Activated CD8-positive, alpha-beta T cell treated with anti-CD3 and anti-CD28 coated beads, Interleukin-2, amount 10 ng/mL, durations not matched to agents 7 days and 5 days (primary cell): ENCODE results near the gene TMEM190. TPM values are rescaled to one million over a fixed set of nuclear protein-coding genes. Genes with fewer than 3 reads are reported as not detected.
A peak's percentile ranks its signal among the peaks of the same experiment; 100 is the strongest.
"Not testable (repeated sequence)": the region's sequence is repeated elsewhere in the genome, so short reads cannot be mapped to it uniquely, and the experiment has no call there.

ENCODE experiments used
- ATAC-seq: fragments of 150-1000 bp; cut with Tn5 transposase; one replicate; pipeline ENCODE4 v1.10.0; 2021; ENCODE audit warnings: moderate library complexity
- CTCF ChIA-PET: fragments of 350-600 bp; sonication (Branson Sonifier 250); formaldehyde crosslinking; loops from one replicate; lab custom pipeline; 2021; ENCODE audit warnings: antibody characterized with exemption; lab: Charles Lee
- POLR2A ChIA-PET: fragments of 350-600 bp; sonication (Branson Sonifier 250); formaldehyde crosslinking; loops from one replicate; lab custom pipeline; 2021; ENCODE audit warnings: antibody characterized with exemption; lab: Charles Lee
- DNase-seq: peaks from one replicate; pipeline ENCODE4 v3.0.0-alpha.2; 2020
- H3K27ac Mint-ChIP-seq: one replicate; pipeline ENCODE4 v1.8.0; 2021; ENCODE audit warnings: mild to moderate bottlenecking, mixed read lengths
- H3K27me3 Mint-ChIP-seq: one replicate; pipeline ENCODE4 v1.8.0; 2021; ENCODE audit warnings: low read depth, mixed read lengths
- H3K36me3 Mint-ChIP-seq: one replicate; pipeline ENCODE4 v1.8.0; 2021; ENCODE audit warnings: low read depth, mixed read lengths
- H3K4me1 Mint-ChIP-seq: one replicate; pipeline ENCODE4 v1.8.0; 2021; ENCODE audit warnings: low read depth, mixed read lengths
- H3K4me3 Mint-ChIP-seq: one replicate; pipeline ENCODE4 v1.8.0; 2021; ENCODE audit warnings: mild to moderate bottlenecking, mixed read lengths
- H3K9me3 Mint-ChIP-seq: one replicate; pipeline ENCODE4 v1.8.0; 2022; ENCODE audit warnings: mixed read lengths; ENCODE audit not compliant: insufficient read depth
- total RNA-seq, 2 experiments: library from RNA; stranded (reverse); gene quantifications; one replicate each; pipeline ENCODE4 v1.2.3, GENCODE V29; 2021

The TMEM190 gene
- total RNA-seq, 2 experiments from 2014 or later = not detected

- DNase-seq = peak; percentile 99
- Mint-ChIP-seq H3K36me3 (peaks cover 55% of the 10 kb centered on the region), H3K4me1 (peaks cover 38% of the 10 kb centered on the region), H3K27ac (peak overlapping the region; percentile 99), H3K9me3 (peaks cover 7% of the 10 kb centered on the region), H3K27me3 (peaks cover 8% of the 10 kb centered on the region), H3K4me3 (peak overlapping the region; percentile 96)
- CTCF ChIA-PET = interaction anchor here (1.0 to 1.5 kb wide), 3 partner anchors 54 to 116 kb away, joined by 3 to 5 read pairs (median 3); partner anchors contain the start of genes ISOC2 and KMT5C
- peak; percentile 92 for ATAC-seq
- POLR2A ChIA-PET = interaction anchor here (0.5 to 10.8 kb wide), 28 partner anchors 9 to 323 kb away, joined by 3 to 213 read pairs (median 4); partner anchors contain the start of genes FIZ1, ISOC2, KMT5C and NAT14
These were observed 31.3 kb downstream of the TMEM190 start for GRCh38 chr19:55407800-55408532.

GRCh38 chr19:55408533-55408872, 31.9 kb downstream of the TMEM190 start:
- Mint-ChIP-seq H3K27me3 (peaks cover 8% of the 10 kb centered on the region), H3K4me3 (peak overlapping the region; percentile 96), H3K36me3 (peaks cover 51% of the 10 kb centered on the region), H3K27ac (peak overlapping the region; percentile 99), H3K4me1 (peaks cover 34% of the 10 kb centered on the region), H3K9me3 (peaks cover 7% of the 10 kb centered on the region)
- ATAC-seq = no peak
- ChIA-PET CTCF (interaction anchor here (0.6 to 1.1 kb wide), 3 partner anchors 59 to 302 kb away, joined by 3 read pairs; partner anchors contain the start of gene KMT5C), POLR2A (interaction anchor here (0.6 to 1.5 kb wide), 4 partner anchors 21 to 302 kb away, joined by 3 to 4 read pairs (median 4); no protein-coding TSS in a partner anchor)
- DNase-seq = no peak

GRCh38 chr19:55409179-55409578, 32.6 kb downstream of the TMEM190 start:
- ChIA-PET CTCF (interaction anchor here (0.6 to 1.1 kb wide), 4 partner anchors 58 to 303 kb away, joined by 3 read pairs; partner anchors contain the start of gene KMT5C), POLR2A (interaction anchor here (0.6 to 1.5 kb wide), 4 partner anchors 22 to 302 kb away, joined by 3 to 4 read pairs (median 4); no protein-coding TSS in a partner anchor)
- Mint-ChIP-seq H3K36me3 (peaks cover 45% of the 10 kb centered on the region), H3K27ac (peak overlapping the region; percentile 99), H3K4me1 (peaks cover 28% of the 10 kb centered on the region)
- H3K4me3 Mint-ChIP-seq, ATAC-seq, DNase-seq, H3K27me3 Mint-ChIP-seq, H3K9me3 Mint-ChIP-seq: not testable (repeated sequence)

- no peak for DNase-seq
These were observed 33.5 kb downstream of the TMEM190 start for GRCh38 chr19:55410168-55410567.

GRCh38 chr19:55418185-55418584, 41.6 kb downstream of the TMEM190 start:
- peaks cover 25% of the 10 kb centered on the region for H3K4me1 Mint-ChIP-seq
- CTCF ChIA-PET = interaction anchor here (1.0 to 1.7 kb wide), 10 partner anchors 13 to 277 kb away, joined by 3 to 8 read pairs (median 4); partner anchors contain the start of gene TMEM238

More at GRCh38 chr19:55410168-55410567, 33.5 kb downstream of the TMEM190 start:
- ChIA-PET POLR2A (no interaction called here), CTCF (interaction anchor here (1.6 kb wide), 1 partner anchor 529 kb away, joined by 3 read pairs; no protein-coding TSS in a partner anchor)
- Mint-ChIP-seq H3K4me3 (no peak overlapping the region), H3K36me3 (peaks cover 38% of the 10 kb centered on the region), H3K27ac (no peak overlapping the region), H3K4me1 (peaks cover 26% of the 10 kb centered on the region), H3K27me3 (peaks cover 13% of the 10 kb centered on the region), H3K9me3 (peaks cover 7% of the 10 kb centered on the region)
- no peak for ATAC-seq

GRCh38 chr19:55419103-55419502, 42.5 kb downstream of the TMEM190 start:
- DNase-seq = no peak
- Mint-ChIP-seq H3K27ac (no peak overlapping the region), H3K9me3 (no peaks in the 10 kb centered on the region), H3K4me1 (peaks cover 25% of the 10 kb centered on the region), H3K4me3 (no peak overlapping the region), H3K27me3 (peaks cover 13% of the 10 kb centered on the region), H3K36me3 (no peaks in the 10 kb centered on the region)
- ChIA-PET POLR2A (interaction anchor here (1.0 kb wide), 1 partner anchor 36 kb away, joined by 3 read pairs; no protein-coding TSS in a partner anchor), CTCF (interaction anchor here (0.9 to 1.7 kb wide), 7 partner anchors 26 to 278 kb away, joined by 3 to 7 read pairs (median 4); no protein-coding TSS in a partner anchor)
- ATAC-seq = no peak

More at GRCh38 chr19:55418185-55418584, 41.6 kb downstream of the TMEM190 start:
- Mint-ChIP-seq H3K27ac (no peak overlapping the region), H3K36me3 (no peaks in the 10 kb centered on the region), H3K9me3 (no peaks in the 10 kb centered on the region), H3K27me3 (peaks cover 9% of the 10 kb centered on the region), H3K4me3 (no peak overlapping the region)
- DNase-seq (peak; percentile 71), ATAC-seq (peak; percentile 76)
- POLR2A ChIA-PET = interaction anchor here (0.5 to 2.1 kb wide), 3 partner anchors 11 to 207 kb away, joined by 3 to 4 read pairs (median 3); partner anchors contain the start of gene UBE2S

GRCh38 chr19:55419624-55420236, 43.1 kb downstream of the TMEM190 start:
- Mint-ChIP-seq H3K27ac (no peak overlapping the region), H3K4me1 (peaks cover 25% of the 10 kb centered on the region), H3K36me3 (no peaks in the 10 kb centered on the region), H3K9me3 (no peaks in the 10 kb centered on the region), H3K4me3 (no peak overlapping the region), H3K27me3 (peaks cover 14% of the 10 kb centered on the region)
- ChIA-PET POLR2A (interaction anchor here (2.2 kb wide), 1 partner anchor 12 kb away, joined by 5 read pairs; the partner anchor contains the start of gene UBE2S), CTCF (interaction anchor here (0.9 to 1.6 kb wide), 4 partner anchors 127 to 279 kb away, joined by 3 to 4 read pairs (median 3); no protein-coding TSS in a partner anchor)
- no peak for DNase-seq
- no peak for ATAC-seq

GRCh38 chr19:55421281-55421680, 44.7 kb downstream of the TMEM190 start:
- CTCF ChIA-PET, H3K9me3 Mint-ChIP-seq, H3K36me3 Mint-ChIP-seq, H3K27ac Mint-ChIP-seq, H3K4me3 Mint-ChIP-seq: not testable (repeated sequence)
- H3K27me3 Mint-ChIP-seq = peaks cover 17% of the 10 kb centered on the region
- ATAC-seq (peak; percentile 80), DNase-seq (peak; percentile 50)
- POLR2A ChIA-PET = interaction anchor here (2.2 kb wide), 1 partner anchor 14 kb away, joined by 5 read pairs; the partner anchor contains the start of gene UBE2S
- peaks cover 25% of the 10 kb centered on the region for H3K4me1 Mint-ChIP-seq

- peaks cover 16% of the 10 kb centered on the region for H3K4me1 Mint-ChIP-seq
- no peak for ATAC-seq
- ChIA-PET POLR2A (no interaction called here), CTCF (interaction anchor here (1.5 to 1.7 kb wide), 2 partner anchors 31 to 81 kb away, joined by 3 to 4 read pairs; no protein-coding TSS in a partner anchor)
- H3K27ac Mint-ChIP-seq = no peak overlapping the region
- H3K36me3 Mint-ChIP-seq = no peaks in the 10 kb centered on the region
- H3K27me3 Mint-ChIP-seq = peaks cover 17% of the 10 kb centered on the region
- no peak for DNase-seq
- H3K4me3 Mint-ChIP-seq = no peak overlapping the region
- no peaks in the 10 kb centered on the region for H3K9me3 Mint-ChIP-seq
These were observed 46.8 kb downstream of the TMEM190 start for GRCh38 chr19:55423225-55424005.

- no peak overlapping the region for H3K27ac Mint-ChIP-seq
- POLR2A ChIA-PET = no interaction called here
- H3K27me3 Mint-ChIP-seq = peaks cover 19% of the 10 kb centered on the region
- peaks cover 16% of the 10 kb centered on the region for H3K4me1 Mint-ChIP-seq
- DNase-seq (no peak), ATAC-seq (no peak)
- H3K4me3 Mint-ChIP-seq = no peak overlapping the region
- no peaks in the 10 kb centered on the region for H3K9me3 Mint-ChIP-seq
- CTCF ChIA-PET = interaction anchor here (1.7 kb wide), 1 partner anchor 79 kb away, joined by 4 read pairs; no protein-coding TSS in a partner anchor
- H3K36me3 Mint-ChIP-seq = no peaks in the 10 kb centered on the region
These were observed 47.9 kb downstream of the TMEM190 start for GRCh38 chr19:55424518-55424917.
